ENCODE results near the gene ATP1A3.

Gene ATP1A3

GRCh38 chr19:41984961-41985360 lies 9.1 kb downstream of the ATP1A3 start:
- FAIRE-seq: no peak

DNA sequence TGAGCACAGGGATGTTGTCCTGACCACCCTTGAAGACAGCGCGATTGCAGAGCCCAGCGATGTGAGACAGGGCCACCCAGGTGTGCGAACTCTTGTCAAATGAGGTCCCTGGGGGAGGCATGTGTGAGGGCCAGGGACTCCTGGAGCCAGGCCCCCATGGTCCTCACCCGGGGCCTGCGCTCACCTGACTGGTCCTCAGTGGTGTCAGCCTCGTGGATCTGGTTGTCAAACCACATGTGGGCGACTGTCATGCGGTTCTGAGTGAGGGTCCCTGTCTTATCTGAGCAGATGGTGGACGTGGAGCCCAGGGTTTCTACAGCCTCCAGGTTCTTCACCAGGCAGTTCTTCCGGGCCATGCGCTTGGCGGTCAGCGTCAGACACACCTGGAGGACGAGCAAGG lies 12.3 kb downstream of the ATP1A3 start:
- FAIRE-seq: no peak

DNA sequence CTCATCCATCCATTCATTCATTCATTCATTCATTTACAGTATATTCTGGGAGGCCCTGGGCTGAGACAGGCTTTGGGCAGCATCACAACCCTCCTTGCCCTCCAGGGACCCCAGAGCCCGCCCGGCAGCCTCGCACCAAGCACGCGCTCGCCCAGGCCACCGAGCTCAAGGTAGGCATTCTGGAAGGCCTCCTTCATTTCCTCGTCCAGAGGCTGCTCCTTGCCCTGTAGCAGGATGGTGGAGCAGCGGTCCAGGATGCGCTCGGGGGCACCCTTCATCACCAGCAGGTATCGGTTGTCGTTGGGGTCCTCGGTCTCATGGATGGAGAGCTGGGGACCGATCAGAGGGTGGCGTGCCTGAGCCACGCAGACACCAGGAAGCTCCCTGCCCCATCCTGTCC lies 15.6 kb downstream of the ATP1A3 start:
- no peak for FAIRE-seq

DNA sequence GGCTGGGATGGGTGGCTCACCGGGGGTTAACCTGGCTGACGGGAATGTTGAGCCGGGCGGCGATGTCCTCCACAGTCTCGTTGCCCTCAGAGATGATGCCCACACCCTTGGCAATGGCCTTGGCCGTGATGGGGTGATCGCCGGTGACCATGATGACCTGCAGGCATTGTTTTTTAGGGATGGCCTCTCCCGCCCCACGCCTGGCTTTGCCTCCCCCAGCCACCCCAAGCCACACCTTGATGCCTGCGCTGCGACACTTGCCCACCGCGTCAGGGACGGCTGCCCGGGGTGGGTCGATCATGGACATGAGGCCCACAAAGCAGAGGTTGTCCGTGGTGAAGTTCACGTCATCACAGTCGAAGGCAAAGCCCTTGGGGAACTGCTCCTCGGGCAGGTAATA lies 16.1 kb downstream of the ATP1A3 start:
- FAIRE-seq: no peak

DNA sequence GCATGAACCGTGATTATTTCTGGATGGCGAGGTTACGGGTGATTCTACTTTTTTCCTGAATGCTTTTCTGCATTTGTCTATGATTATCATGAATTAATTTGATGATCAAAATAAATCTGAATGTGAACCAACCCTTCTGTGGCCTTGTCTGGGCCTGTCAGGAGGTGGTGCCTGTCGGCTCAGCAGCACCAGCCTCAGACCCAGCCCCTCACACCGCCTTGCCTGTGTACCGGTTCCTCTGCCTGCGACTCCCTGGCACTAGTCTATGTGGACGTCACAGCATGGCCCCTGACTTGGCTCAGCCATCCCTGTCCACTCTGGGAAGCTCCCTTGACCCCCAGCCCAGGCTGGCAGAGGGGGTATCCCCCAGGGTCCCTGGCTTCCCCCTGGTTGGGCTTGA lies 19.4 kb downstream of the ATP1A3 start:
- no peak for FAIRE-seq

- FAIRE-seq: no peak
Observed at GRCh38 chr19:41971363-41971762, 22.7 kb downstream of the ATP1A3 start.

GRCh38 chr19:41969772-41970458 lies 24.1 kb downstream of the ATP1A3 start:
- FAIRE-seq: no peak

DNA sequence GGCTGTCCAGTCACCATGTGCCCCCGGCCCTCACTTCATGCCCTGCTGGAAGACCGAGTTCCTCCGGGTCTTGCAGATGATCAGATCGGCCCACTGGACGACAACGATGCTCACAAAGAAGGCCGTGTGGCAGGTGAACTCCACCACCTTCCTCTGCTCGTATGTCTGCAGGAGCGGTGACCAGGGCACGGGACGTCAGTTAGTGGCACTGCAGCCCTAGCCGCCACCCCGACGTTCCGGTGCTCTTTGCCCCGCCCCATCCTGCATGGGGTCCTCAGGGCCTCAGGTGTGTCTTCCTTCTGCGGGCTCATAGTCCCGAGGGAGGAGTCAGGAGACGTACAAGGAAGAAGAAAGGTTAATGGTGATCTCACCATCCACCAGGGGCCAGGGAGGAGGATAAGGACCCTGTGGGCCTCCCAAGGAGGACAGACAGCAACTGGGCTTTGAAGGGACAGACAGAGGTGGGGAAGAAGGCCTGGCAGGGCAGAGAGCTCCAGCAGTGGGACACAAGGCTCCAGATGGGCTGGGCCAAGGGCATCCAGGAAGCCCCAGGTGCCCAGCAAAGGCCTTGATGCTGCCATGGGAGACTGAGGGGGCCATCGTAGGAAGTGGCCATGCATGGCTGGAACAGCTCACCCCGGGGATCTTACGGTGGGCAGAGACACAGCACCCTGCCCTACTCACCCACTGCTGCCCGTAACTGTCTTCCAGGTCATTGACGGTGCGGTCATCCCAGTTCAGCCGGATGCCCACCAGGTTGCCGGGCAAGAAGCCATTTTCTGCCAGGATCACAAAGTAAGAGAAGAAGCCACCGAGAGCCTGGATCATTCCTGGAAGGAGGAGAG lies 25.1 kb downstream of the ATP1A3 start:
- no peak for FAIRE-seq

DNA sequence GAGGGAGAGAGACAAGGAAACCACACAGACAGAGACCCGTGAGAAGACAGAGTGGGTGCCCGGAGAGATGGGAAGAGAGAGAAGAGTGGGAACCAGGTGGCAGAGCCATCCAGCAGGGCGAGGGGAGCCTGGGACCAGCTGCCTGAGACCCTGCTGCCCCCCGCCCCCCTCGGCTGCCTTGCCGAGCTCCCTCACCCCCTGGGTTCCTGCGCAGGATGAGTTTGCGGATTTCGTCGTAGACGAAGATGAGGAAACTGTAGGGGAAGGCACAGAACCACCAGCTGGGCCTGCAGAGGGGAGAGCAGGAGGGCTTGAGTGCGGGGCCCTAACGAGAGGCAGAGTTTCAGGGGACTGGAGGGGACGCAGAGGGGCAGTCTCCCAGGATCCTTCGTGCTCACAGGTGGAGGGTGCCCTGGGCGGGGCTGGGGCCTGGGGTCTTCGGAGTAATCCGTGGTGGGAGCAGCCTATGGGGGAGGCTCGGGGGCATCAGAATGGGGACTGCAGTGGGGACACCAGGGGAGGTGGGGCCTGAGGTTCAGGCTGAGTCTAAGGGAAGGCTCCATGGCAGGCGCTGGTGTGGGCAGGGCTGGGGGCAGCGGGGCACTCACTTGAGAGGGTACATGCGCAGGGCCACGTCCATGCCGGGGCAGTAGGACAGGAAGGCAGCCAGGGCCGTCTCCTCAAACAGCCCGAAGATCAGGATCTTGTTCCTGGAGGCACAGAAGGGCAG lies 26.8 kb downstream of the ATP1A3 start:
- no peak for FAIRE-seq

GRCh38 chr19:41965106-41965505 lies 28.9 kb downstream of the ATP1A3 start:
- no peak for FAIRE-seq

DNA sequence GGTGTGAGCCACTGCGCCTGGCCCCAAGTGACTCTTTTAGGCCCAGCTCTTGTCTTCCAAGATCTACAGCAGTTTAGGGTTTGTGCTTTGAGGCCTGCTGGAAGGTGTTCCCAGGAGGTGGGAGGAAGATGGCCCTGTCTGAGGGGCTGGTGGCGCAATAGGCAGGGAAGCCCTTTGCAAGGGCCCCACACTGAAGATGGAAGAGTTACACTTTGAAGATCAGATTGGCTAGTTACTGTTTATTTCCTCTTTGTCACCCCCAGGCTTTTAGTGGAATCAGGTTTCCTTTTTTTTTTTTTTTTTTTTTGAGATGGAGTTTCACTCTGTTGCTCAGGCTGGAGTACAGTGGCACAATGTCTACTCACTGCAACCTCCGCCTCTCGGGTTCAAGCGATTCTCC lies 33.1 kb downstream of the ATP1A3 start:
- FAIRE-seq: no peak

DNA sequence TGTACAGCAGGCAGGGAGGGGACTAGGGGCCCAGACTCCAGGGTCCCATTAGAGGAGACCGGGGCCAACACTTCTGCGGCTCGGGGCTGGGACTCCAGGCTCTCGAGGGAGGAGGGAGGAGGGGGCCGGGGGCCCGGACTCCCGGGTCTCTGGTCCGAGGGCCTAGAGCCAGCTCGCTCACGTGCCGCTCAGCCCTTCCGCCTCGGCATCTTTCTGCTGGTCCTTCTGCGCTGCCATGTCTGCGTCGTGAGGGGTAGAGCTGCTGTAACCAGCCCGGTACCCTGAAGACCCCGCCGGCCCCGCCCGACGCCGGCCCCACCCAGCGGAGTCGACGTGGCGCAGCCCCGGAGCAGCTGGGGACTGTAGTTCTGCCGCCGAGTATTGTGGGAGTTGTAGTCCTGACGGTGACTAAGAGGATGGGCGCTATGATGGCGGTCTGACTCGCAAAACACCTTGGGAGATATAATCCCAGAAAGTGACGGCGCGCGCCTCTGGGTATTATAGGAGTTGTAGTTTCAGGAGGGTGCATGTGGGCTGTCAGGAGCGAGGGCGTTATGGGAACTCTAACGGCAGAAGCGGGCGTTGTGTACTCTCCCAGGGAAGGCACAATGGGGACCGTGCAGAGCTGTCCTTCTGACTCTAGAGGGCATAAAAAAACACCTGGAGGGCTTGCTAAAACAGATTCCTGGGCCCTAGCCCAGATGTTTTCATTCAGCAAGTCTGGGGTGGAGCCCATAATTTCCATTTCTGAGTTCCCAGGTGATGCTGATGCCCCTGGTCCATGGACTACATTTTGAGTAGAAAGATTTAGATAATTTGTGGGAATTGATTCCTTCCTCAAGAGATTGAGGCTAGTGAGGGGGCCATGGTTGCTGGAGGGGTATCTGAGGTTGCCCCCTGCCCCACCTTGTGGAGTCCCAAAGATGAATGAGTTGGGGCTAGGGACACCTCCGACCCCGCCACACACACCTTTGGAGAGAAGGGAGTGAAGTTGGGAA lies 34.7 kb downstream of the ATP1A3 start, which contains the start of gene RABAC1:
TSS of gene RABAC1 (minus strand) at position 266 of the 998 bp plus-strand sequence. CDS start at position 237, 29 bp downstream.
- FAIRE-seq: peak; percentile 45

DNA sequence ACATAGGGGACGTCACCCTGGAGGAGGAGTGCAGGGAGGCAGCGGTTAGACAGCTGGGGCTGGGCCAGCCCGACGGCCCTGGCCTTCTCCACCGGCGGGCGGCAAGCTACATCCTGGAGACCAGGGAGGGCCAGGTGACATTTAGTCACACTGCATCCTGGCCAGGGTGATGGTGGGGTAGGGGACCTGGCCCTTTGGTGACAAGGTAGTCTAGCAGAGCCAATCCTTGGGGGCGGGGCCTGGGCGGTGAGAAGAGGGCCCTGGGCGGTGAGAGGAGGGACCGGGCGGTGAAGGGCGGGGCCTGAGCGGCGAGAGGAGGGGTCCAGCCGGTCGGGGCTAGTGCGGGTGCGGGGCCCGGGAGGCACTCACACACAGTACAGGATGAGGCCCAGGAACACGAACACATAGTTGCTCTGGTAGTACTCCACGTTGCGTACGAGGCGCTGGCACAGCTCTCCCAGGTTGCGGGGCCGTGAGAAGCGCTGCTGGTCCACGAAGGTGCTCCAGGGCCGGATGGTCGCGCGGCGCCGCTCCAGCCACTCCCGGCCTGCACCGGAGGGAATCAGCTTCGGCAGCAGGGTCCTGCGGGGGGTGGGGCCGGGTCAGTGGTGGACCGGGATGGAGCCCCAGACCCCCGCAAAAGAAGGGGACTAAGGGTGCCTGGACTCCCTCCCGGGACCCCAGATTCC lies 35.5 kb downstream of the ATP1A3 start:
- no peak for FAIRE-seq

- peak; percentile 4 for FAIRE-seq
Observed at GRCh38 chr19:41957838-41958366, 36.1 kb downstream of the ATP1A3 start.

DNA sequence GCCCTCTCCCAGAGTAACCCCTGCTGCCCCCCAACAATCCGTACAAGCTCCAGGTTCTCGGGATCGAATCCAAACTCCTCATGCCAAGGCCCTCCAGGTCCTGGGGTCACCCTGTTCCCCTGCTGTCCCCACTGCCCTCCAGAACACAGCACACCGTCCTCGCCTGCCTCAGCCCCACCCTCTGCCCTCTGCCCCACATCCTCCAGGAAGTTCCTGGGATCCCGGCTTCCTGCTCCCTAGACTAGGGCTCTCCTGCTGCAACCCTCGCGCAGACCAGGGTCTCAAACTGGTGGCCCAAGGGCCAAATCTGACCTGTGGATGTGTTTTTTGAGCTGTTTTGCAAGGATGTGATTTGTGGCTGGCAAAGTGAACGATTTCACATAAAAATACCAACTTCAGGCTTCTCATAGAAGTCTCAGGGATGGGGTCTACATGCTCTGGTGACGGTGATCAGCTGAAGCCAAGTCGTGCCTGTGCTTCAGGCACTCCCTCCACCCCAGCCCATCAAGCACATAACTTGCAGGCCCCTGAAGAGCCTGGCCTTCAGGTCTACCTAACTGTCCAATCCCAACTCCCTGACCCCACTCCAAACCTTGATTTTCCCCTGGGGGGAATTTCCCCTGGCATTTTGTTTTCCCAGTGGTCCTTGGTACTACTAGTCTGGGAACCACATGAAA lies 36.7 kb downstream of the ATP1A3 start:
- FAIRE-seq: no peak

GRCh38 chr19:41956621-41957020 lies 37.4 kb downstream of the ATP1A3 start:
- FAIRE-seq: no peak

DNA sequence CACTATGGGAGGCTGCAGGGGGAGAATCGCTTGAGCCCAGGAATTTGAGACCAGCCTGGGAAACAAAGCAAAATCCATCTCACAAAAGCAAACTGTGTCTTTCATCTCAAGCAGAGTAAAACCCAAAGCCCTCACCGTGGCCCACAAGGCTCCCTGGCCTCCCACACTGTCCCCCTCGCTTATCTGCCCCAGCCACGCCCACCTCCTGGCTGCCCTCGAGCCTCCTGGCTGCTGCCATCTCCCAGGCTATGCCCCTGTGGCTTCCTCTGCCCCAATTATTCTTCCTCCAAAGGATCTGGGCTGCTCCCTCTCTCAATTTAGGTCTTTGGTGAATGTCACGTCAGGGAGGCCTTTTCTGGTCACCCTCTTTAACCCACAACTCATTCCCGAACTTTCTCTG lies 38.5 kb downstream of the ATP1A3 start:
- no peak for FAIRE-seq

GRCh38 chr19:41951686-41952172 lies 42.3 kb downstream of the ATP1A3 start:
- FAIRE-seq: no peak

DNA sequence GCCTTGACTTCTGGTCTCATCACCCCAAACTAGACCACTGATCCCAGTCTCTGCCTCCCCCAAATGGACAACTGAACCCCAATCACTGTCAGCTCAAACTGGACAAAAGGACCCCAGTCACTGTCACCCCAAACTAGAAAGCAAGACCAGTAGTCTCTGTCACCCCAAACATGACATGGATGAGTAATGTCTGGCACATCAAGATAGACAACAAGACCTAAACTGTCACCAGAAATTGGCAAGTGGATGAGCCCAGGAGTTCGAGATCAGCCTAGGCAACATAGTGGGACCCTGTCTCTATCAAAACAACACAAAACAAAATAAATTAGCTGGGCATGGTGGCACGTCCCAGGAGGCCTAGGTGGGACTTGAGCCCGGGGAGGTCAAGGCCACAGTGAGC lies 46.9 kb downstream of the ATP1A3 start:
- FAIRE-seq: no peak

DNA sequence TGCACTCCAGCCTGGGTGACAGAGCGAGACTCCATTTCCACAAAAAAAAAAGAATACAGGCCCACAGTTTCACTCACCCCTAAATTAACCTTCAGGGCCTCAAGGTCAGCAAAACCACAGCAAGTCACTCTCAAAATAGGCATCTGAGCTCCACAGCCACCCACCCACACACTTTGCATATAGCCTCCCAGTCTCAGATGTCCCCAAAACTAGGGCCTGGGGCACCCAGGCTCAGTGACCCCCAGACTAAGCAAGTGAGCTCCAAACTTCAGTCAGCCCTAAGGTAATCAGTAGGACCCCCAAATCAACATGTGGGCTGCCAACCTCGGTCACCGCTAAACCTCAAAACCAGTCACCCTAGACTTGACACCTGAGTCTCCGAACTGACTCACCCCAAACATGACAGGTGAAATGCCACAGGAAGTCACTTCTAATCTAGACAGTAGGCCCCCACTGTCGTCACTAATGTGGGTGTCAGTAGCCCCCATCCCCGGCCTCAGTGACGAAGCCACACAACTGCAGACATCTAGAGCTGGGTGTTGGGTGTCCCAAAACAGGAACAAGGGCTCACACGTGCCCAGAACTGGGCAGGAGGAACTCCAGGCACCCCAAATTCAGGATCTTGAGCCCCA lies 48.8 kb downstream of the ATP1A3 start:
- no peak for FAIRE-seq

Measured in endometrium (tissue), 2 donors.